ENCODE results near the gene FRK. TPM values are rescaled to one million over a fixed set of nuclear protein-coding genes. Genes with fewer than 3 reads are reported as not detected.
"Not testable (repeated sequence)": the region's sequence is repeated elsewhere in the genome, so short reads cannot be mapped to it uniquely, and the experiment has no call there.

Gene FRK
- total RNA-seq, 1 donor from 2014 or later, result 0.02 TPM

GRCh38 chr6:115937502-115937901, 123.2 kb downstream of the FRK start:
- intact Hi-C loops (cut with micrococcal nuclease); H3K4me1 Mint-ChIP-seq (ENCODE audit: low read depth); H3K36me3 Mint-ChIP-seq (ENCODE audit: low read depth); H3K4me3 Mint-ChIP-seq (ENCODE audit: low read depth); H3K27ac Mint-ChIP-seq; H3K27me3 Mint-ChIP-seq (ENCODE audit: low read depth); DNase-seq (ENCODE audit: low spot score): not testable (repeated sequence)
- peaks cover 13% of the 10 kb centered on the region for H3K9me3 Mint-ChIP-seq

DNA sequence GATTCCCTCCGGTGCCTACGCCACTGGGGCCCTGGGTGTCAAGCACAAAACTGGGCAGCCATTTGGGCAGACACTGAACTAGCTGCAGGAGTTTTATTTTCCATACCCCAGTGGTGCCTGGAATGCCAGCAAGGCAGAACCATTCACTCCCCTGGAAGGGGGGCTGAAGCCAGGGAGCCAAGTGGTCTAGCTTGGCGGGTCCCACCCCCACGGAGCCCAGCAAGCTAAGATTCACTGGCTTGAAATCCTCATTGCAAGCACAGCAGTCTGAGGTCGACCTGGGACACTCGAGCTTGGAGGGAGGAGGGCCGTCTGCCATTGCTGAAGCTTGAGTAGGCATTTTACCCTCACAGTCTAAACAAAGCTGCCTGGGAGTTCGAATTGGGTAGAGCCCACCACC, 125.3 kb downstream of the FRK start:
- intact Hi-C loops (cut with micrococcal nuclease), result no loop called here
- no peak for DNase-seq (ENCODE audit: low spot score)
- no peaks in the 10 kb centered on the region for H3K36me3 Mint-ChIP-seq (ENCODE audit: low read depth)
- H3K4me1 Mint-ChIP-seq (ENCODE audit: low read depth), result no peaks in the 10 kb centered on the region
- H3K27ac Mint-ChIP-seq, result no peak overlapping the region
- no peaks in the 10 kb centered on the region for H3K27me3 Mint-ChIP-seq (ENCODE audit: low read depth)
- no peak overlapping the region for H3K4me3 Mint-ChIP-seq (ENCODE audit: low read depth)
- H3K9me3 Mint-ChIP-seq, result peaks cover 8% of the 10 kb centered on the region

- H3K27me3 Mint-ChIP-seq (ENCODE audit: low read depth), result no peaks in the 10 kb centered on the region
- no peak overlapping the region for H3K27ac Mint-ChIP-seq
- no peaks in the 10 kb centered on the region for H3K36me3 Mint-ChIP-seq (ENCODE audit: low read depth)
- H3K9me3 Mint-ChIP-seq, result peaks cover 4% of the 10 kb centered on the region
- intact Hi-C loops (cut with micrococcal nuclease), result no loop called here
- no peaks in the 10 kb centered on the region for H3K4me1 Mint-ChIP-seq (ENCODE audit: low read depth)
- no peak for DNase-seq (ENCODE audit: low spot score)
- no peak overlapping the region for H3K4me3 Mint-ChIP-seq (ENCODE audit: low read depth)
Observed at GRCh38 chr6:115934829-115935228, 125.9 kb downstream of the FRK start.

- Mint-ChIP-seq H3K9me3 (no peaks in the 10 kb centered on the region), H3K36me3 (ENCODE audit: low read depth) (no peaks in the 10 kb centered on the region), H3K4me3 (ENCODE audit: low read depth) (no peak overlapping the region), H3K27ac (no peak overlapping the region), H3K27me3 (ENCODE audit: low read depth) (no peaks in the 10 kb centered on the region), H3K4me1 (ENCODE audit: low read depth) (no peaks in the 10 kb centered on the region)
- intact Hi-C loops (cut with micrococcal nuclease), result no loop called here
- DNase-seq (ENCODE audit: low spot score), result no peak
Observed at GRCh38 chr6:115934145-115934544, 126.5 kb downstream of the FRK start.

- H3K4me3 Mint-ChIP-seq (ENCODE audit: low read depth), result no peak overlapping the region
- DNase-seq (ENCODE audit: low spot score), result no peak
- H3K27me3 Mint-ChIP-seq (ENCODE audit: low read depth), result no peaks in the 10 kb centered on the region
- H3K4me1 Mint-ChIP-seq (ENCODE audit: low read depth), result no peaks in the 10 kb centered on the region
- H3K36me3 Mint-ChIP-seq (ENCODE audit: low read depth), result no peaks in the 10 kb centered on the region
- H3K9me3 Mint-ChIP-seq, result no peaks in the 10 kb centered on the region
- no peak overlapping the region for H3K27ac Mint-ChIP-seq
- intact Hi-C loops (cut with micrococcal nuclease), result no loop called here
Observed at GRCh38 chr6:115932481-115932880, 128.2 kb downstream of the FRK start.

DNA sequence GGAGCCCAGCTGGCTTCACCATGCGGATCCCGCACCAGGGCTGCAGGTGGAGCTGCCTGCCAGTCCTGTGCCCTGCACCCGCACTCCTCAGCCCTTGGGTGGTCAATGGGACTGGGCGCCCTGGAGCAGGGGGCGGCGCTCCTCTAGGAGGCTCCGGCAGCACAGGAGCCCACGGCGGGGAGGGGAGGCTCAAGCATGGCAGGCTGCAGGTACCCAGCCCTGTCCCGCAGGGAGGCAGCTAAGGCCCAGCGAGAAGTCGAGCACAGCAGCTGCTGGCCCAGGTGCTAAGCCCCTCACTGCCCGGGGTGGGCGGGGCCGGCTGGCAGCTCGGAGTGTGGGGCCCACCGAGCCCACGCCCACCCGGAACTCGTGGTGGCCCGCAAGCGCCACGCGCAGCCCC, 132.7 kb downstream of the FRK start:
- H3K9me3 Mint-ChIP-seq; intact Hi-C loops (cut with micrococcal nuclease); H3K27ac Mint-ChIP-seq; DNase-seq (ENCODE audit: low spot score); H3K4me1 Mint-ChIP-seq (ENCODE audit: low read depth); H3K36me3 Mint-ChIP-seq (ENCODE audit: low read depth); H3K27me3 Mint-ChIP-seq (ENCODE audit: low read depth); H3K4me3 Mint-ChIP-seq (ENCODE audit: low read depth): not testable (repeated sequence)

DNA sequence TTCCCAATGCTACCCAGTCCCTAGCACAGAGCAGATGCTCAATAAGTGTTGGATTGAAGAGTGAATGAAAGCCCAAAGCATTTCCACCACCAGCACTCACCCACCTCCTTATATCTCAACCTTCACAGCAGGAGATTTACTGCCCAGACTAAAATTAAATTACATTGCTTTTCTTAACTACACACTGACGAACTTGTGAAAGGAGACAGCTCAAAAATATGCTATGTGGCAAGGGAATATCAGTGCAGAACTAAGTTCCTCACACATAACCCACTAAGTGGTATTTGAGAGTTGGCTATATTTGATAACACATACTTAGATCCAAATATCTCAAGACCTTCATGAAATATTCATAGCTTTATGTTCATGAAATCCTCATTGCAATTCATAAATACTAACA, 137.7 kb downstream of the FRK start:
- no peak overlapping the region for H3K4me3 Mint-ChIP-seq (ENCODE audit: low read depth)
- no peaks in the 10 kb centered on the region for H3K9me3 Mint-ChIP-seq
- H3K36me3 Mint-ChIP-seq (ENCODE audit: low read depth), result no peaks in the 10 kb centered on the region
- no peak overlapping the region for H3K27ac Mint-ChIP-seq
- no peak for DNase-seq (ENCODE audit: low spot score)
- H3K27me3 Mint-ChIP-seq (ENCODE audit: low read depth), result no peaks in the 10 kb centered on the region
- no peaks in the 10 kb centered on the region for H3K4me1 Mint-ChIP-seq (ENCODE audit: low read depth)
- intact Hi-C loops (cut with micrococcal nuclease), result no loop called here

GRCh38 chr6:115914098-115914497, 146.6 kb downstream of the FRK start:
- no peak overlapping the region for H3K27ac Mint-ChIP-seq
- peaks cover 2% of the 10 kb centered on the region for H3K27me3 Mint-ChIP-seq (ENCODE audit: low read depth)
- no peak for DNase-seq (ENCODE audit: low spot score)
- intact Hi-C loops (cut with micrococcal nuclease), result no loop called here
- no peaks in the 10 kb centered on the region for H3K4me1 Mint-ChIP-seq (ENCODE audit: low read depth)
- no peak overlapping the region for H3K4me3 Mint-ChIP-seq (ENCODE audit: low read depth)
- H3K9me3 Mint-ChIP-seq, result no peaks in the 10 kb centered on the region
- H3K36me3 Mint-ChIP-seq (ENCODE audit: low read depth), result no peaks in the 10 kb centered on the region

DNA sequence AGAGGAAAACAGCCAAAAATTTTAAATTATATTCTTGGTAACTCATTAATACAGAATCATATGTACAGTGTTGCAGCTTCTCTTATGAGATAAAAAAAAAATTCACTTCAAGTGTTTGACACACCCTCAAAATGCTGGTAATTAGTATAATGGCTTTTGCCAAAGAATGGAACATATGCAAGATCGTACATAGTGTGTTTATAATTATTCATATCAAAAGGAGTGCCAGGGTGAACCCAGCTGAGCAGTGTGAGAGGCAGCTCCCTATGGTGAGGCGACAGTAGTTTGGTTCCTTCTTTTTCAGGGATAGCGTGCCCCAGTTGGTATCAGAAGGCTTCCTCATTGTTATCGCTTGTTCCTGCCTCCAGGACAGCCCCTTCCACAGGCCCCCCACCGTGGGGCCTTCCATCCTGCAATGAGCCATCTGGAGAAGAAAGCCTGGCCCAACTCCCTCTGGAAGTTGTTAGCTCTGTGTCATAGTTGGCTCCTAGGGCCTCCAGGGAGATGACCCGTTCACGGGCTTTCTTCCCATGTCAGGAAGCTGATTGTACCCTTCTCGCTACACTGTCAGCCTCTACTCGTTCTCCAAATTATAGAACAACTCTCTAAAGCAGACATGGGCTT, 150.7 kb downstream of the FRK start:
- Mint-ChIP-seq H3K36me3 (ENCODE audit: low read depth) (no peaks in the 10 kb centered on the region), H3K4me3 (ENCODE audit: low read depth) (no peak overlapping the region), H3K27ac (no peak overlapping the region), H3K9me3 (no peaks in the 10 kb centered on the region), H3K27me3 (ENCODE audit: low read depth) (peaks cover 2% of the 10 kb centered on the region), H3K4me1 (ENCODE audit: low read depth) (no peaks in the 10 kb centered on the region)
- intact Hi-C loops (cut with micrococcal nuclease), result no loop called here
- DNase-seq (ENCODE audit: low spot score), result no peak

GRCh38 chr6:115908906-115909559, 151.7 kb downstream of the FRK start:
- Mint-ChIP-seq H3K4me1 (ENCODE audit: low read depth) (no peaks in the 10 kb centered on the region), H3K27me3 (ENCODE audit: low read depth) (peaks cover under 1% of the 10 kb centered on the region), H3K4me3 (ENCODE audit: low read depth) (no peak overlapping the region), H3K27ac (no peak overlapping the region), H3K9me3 (no peaks in the 10 kb centered on the region), H3K36me3 (ENCODE audit: low read depth) (no peaks in the 10 kb centered on the region)
- intact Hi-C loops (cut with micrococcal nuclease), result no loop called here
- DNase-seq (ENCODE audit: low spot score), result no peak

- H3K9me3 Mint-ChIP-seq, result no peaks in the 10 kb centered on the region
- H3K36me3 Mint-ChIP-seq (ENCODE audit: low read depth), result no peaks in the 10 kb centered on the region
- no peaks in the 10 kb centered on the region for H3K27me3 Mint-ChIP-seq (ENCODE audit: low read depth)
- DNase-seq (ENCODE audit: low spot score), result no peak
- intact Hi-C loops (cut with micrococcal nuclease), result no loop called here
- H3K27ac Mint-ChIP-seq, result no peak overlapping the region
- no peak overlapping the region for H3K4me3 Mint-ChIP-seq (ENCODE audit: low read depth)
- H3K4me1 Mint-ChIP-seq (ENCODE audit: low read depth), result no peaks in the 10 kb centered on the region
Observed at GRCh38 chr6:115905471-115905870, 155.2 kb downstream of the FRK start.

DNA sequence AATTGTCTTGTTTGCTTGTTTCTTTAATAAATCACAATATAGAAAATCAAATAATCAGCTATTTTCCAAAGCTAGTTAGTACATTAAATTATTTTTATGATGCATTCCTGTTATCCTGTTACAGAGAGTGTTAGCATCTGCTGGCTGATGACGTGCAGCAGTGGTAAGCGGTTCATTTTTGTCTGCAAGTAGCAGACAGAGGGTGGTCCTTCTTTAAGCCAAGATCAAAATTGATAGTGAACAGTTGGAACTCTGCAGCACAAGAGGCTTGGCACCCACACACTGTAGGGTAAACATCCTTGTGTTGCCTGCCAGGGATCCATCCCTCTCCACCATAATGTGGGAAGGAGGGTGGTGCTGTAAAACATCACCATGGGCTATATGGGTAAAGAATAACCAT, 158.3 kb downstream of the FRK start:
- H3K27ac Mint-ChIP-seq, result no peak overlapping the region
- no peaks in the 10 kb centered on the region for H3K36me3 Mint-ChIP-seq (ENCODE audit: low read depth)

DNA sequence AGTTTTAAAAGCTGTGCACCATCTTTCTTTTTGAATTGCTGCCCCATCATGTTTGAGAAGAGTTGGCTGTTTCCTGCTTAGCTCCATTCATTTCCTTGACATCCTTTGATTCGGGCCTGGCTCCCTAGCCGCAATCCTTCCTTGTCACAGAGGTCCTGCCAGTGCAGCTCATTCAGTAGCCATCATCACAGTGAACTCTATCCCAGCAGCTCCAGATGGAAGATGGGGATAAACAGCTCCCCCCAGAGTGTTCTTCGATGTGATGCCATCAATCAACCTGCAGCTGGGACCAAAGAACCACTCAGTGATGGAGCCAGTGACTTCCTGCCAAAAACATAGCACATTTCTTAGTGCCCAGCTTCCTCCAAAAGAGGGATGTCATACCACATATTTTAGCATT, 158.8 kb downstream of the FRK start:
- H3K36me3 Mint-ChIP-seq (ENCODE audit: low read depth), result no peaks in the 10 kb centered on the region
- no peaks in the 10 kb centered on the region for H3K4me1 Mint-ChIP-seq (ENCODE audit: low read depth)
- no peak for DNase-seq (ENCODE audit: low spot score)
- H3K27me3 Mint-ChIP-seq (ENCODE audit: low read depth), result no peaks in the 10 kb centered on the region
- no peak overlapping the region for H3K4me3 Mint-ChIP-seq (ENCODE audit: low read depth)
- H3K27ac Mint-ChIP-seq, result no peak overlapping the region
- H3K9me3 Mint-ChIP-seq, result no peaks in the 10 kb centered on the region
- intact Hi-C loops (cut with micrococcal nuclease), result no loop called here

More for the DNA sequence above, 158.3 kb downstream of the FRK start:
- no peaks in the 10 kb centered on the region for H3K9me3 Mint-ChIP-seq
- H3K4me3 Mint-ChIP-seq (ENCODE audit: low read depth), result no peak overlapping the region
- intact Hi-C loops (cut with micrococcal nuclease), result no loop called here
- no peaks in the 10 kb centered on the region for H3K4me1 Mint-ChIP-seq (ENCODE audit: low read depth)
- no peaks in the 10 kb centered on the region for H3K27me3 Mint-ChIP-seq (ENCODE audit: low read depth)
- no peak for DNase-seq (ENCODE audit: low spot score)

Data from activated T-helper 2 cell treated with anti-CD3 and anti-CD28 coated beads, Interferon-gamma antibody, Interleukin-2, Interleukin-4, amounts not matched to agents 10 μg/mL and 5 μg/mL and 100 μg/mL, durations not matched to agents 14 hours and 24 hours and 36 hours (primary cell).